GM12891 (cell line): ENCODE data around the gene MPDU1.

ENCODE experiments used
- DNase-seq: peaks from one replicate; pipeline ENCODE4 v3.0.0; 2011; ENCODE audit warnings: low spot score; ENCODE audit not compliant: insufficient read length
- FAIRE-seq: peaks from 2 replicates; lab custom pipeline; 2011; peaks lifted over from hg19 to GRCh38; lab: Jason Lieb, UNC
- PAX5 ChIP-seq: IDR thresholded peaks from 2 replicates; pipeline ENCODE4 v1.6.1; 2011; ENCODE audit warnings: low read length, moderate library complexity, mild to moderate bottlenecking; ENCODE audit not compliant: insufficient read depth, severe bottlenecking
- POLR2A ChIP-seq: IDR thresholded peaks from 2 replicates; pipeline ENCODE4 v1.6.1; 2011; ENCODE audit warnings: low read depth, low read length, control low read depth
- POLR2AphosphoS5 ChIP-seq: IDR thresholded peaks from 2 replicates; pipeline ENCODE4 v1.6.1; 2011; ENCODE audit warnings: low read depth, low read length, control low read depth
- POU2F2 ChIP-seq: IDR thresholded peaks from 2 replicates; pipeline ENCODE4 v1.6.1; 2011; ENCODE audit warnings: low read depth, mild to moderate bottlenecking, control low read depth, low read length, moderate library complexity
- SPI1 ChIP-seq: IDR thresholded peaks from 2 replicates; pipeline ENCODE4 v1.6.1; 2011; ENCODE audit warnings: low read depth, low read length, control low read depth
- TAF1 ChIP-seq: IDR thresholded peaks from 2 replicates; pipeline ENCODE4 v1.6.1; 2011; ENCODE audit warnings: low read depth, low read length, control low read depth

The MPDU1 gene

GRCh38 chr17:7579834-7580603 is 3.6 kb upstream of the MPDU1 start:
- FAIRE-seq: no peak
- no peak for DNase-seq
- TF ChIP-seq TAF1 (no peak), PAX5 (no peak), POLR2A (peak; percentile 63; the same call in 1 of the 2 replicates), POLR2AphosphoS5 (peak; percentile 78), SPI1 (no peak), POU2F2 (no peak; the same call in 1 of the 2 replicates)

- TF ChIP-seq POLR2A (peak; percentile 51; the same call in 1 of the 2 replicates), PAX5 (no peak)
- FAIRE-seq (no peak), DNase-seq (no peak)
These were observed 2.8 kb upstream of the MPDU1 start for GRCh38 chr17:7580604-7581575.

DNA sequence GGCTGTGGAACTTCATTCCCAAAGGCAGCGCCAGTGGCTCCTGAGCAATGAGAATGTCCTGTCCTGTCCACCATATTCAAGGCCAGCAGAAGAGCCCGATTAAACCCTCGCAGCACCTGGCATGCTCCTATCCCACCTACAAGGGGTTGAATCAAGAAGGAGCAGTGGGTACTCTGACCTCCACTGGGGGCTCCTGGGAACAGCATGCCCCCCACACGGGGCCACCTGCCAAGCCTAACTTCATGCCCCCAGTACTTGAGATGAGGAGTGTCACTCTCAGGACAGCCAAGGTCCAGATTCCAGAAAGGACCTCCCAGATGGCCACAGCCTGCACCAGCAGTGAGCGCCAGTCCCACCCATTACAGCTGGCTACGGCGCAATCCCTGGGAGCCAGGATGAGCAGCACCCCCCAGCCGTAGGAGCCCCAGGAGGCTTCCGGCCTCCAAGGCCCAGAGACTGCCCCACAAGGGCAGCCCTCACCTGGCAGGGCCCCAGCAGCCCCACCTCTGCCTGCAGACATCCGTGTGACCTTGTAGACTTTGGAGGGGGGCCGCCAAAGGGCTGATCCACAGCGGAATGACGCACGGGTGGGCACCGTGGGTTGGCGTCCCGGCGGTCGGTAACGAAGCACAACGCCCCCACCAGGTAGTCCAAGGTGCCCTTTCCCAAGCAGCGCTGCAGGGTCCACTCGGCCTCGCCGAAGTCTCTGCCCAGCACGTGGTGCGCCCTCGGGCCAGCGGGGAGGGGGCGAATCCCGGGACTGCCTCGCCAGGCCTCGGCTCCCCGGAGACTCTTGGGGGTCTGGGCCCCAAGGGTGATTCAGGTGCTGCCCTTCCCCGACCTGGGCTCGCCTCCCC is 1.0 kb upstream of the MPDU1 start:
- FAIRE-seq (no peak), DNase-seq (no peak)
- TF ChIP-seq PAX5 (no peak), POLR2A (no peak), SPI1 (no peak), TAF1 (no peak), POU2F2 (no peak), POLR2AphosphoS5 (no peak)

- TF ChIP-seq SPI1 (no peak), POLR2A (no peak), TAF1 (no peak), POLR2AphosphoS5 (no peak), PAX5 (no peak), POU2F2 (no peak)
- DNase-seq (no peak), FAIRE-seq (no peak)
These were observed 3.2 kb downstream of the MPDU1 start for GRCh38 chr17:7586673-7587419.

- TF ChIP-seq POU2F2 (no peak), TAF1 (no peak), POLR2A (no peak), SPI1 (no peak), PAX5 (no peak), POLR2AphosphoS5 (no peak)
- FAIRE-seq: no peak
- no peak for DNase-seq
These were observed 3.9 kb downstream of the MPDU1 start for GRCh38 chr17:7587420-7588151.

- DNase-seq: no peak
- TF ChIP-seq POU2F2: no peak
- TF ChIP-seq SPI1: no peak
- TF ChIP-seq POLR2A: no peak
- no peak for TF ChIP-seq TAF1
- TF ChIP-seq POLR2AphosphoS5: no peak
- TF ChIP-seq PAX5: no peak
- FAIRE-seq: no peak
These were observed 5.0 kb downstream of the MPDU1 start for GRCh38 chr17:7588553-7589203.

GRCh38 chr17:7589204-7589868 is 5.7 kb downstream of the MPDU1 start:
- peak; percentile 86 for FAIRE-seq
- TF ChIP-seq POU2F2 (no peak), PAX5 (peak; percentile 23)
- DNase-seq: peak; percentile 91
